CD14-positive monocyte (primary cell): ENCODE data around the gene TTPAL. TPM values are rescaled to one million over a fixed set of nuclear protein-coding genes. Genes with fewer than 3 reads are reported as not detected.

Experiments
- DNase-seq, 3 donors: peaks; one replicate each; pipeline ENCODE4 v3.0.0-alpha.2; 2011 to 2022
- H2AFZ ChIP-seq: 2 replicates; pipeline ENCODE4 v1.6.0; 2012; ENCODE audit warnings: mild to moderate bottlenecking, low read depth, low read length, inconsistent platforms; ENCODE audit not compliant: insufficient read depth, poor library complexity, severe bottlenecking
- H3K27ac ChIP-seq, 2 donors: 1 replicate in 1 of 2; 2 replicates in 1 of 2; pipeline ENCODE4 v1.5.1; 2012 to 2013; ENCODE audit warnings: low read length in 2 of 2, control low read depth in 1 of 2, inconsistent platforms in 1 of 2, low read depth in 1 of 2, mild to moderate bottlenecking in 1 of 2
- H3K27me3 ChIP-seq, 2 donors: one replicate each; pipeline versions ENCODE4 v1.6.0 to v1.6.1; 2011 to 2013; ENCODE audit warnings: low read length in 2 of 2; ENCODE audit not compliant: control insufficient read depth in 2 of 2, insufficient read depth in 2 of 2
- H3K36me3 ChIP-seq, 2 donors: replicated peaks in 1 of 2; 1 replicate in 1 of 2; 2 replicates in 1 of 2; pipeline versions ENCODE4 v1.5.1 to v1.6.1; 2012 to 2013; ENCODE audit warnings: low read length in 2 of 2, control low read depth in 1 of 2, inconsistent platforms in 1 of 2, mild to moderate bottlenecking in 1 of 2; ENCODE audit not compliant: insufficient read depth in 2 of 2, control insufficient read depth in 1 of 2
- H3K4me1 ChIP-seq, 2 donors: 1 replicate in 1 of 2; 2 replicates in 1 of 2; pipeline versions ENCODE4 v1.5.1 to v1.6.1; 2012 to 2013; ENCODE audit warnings: low read length in 2 of 2, control low read depth in 1 of 2, inconsistent platforms in 1 of 2, mild to moderate bottlenecking in 1 of 2, moderate library complexity in 1 of 2; ENCODE audit not compliant: insufficient read depth in 2 of 2, control insufficient read depth in 1 of 2
- H3K4me2 ChIP-seq: replicated peaks from 2 replicates; pipeline ENCODE3; 2012; ENCODE audit warnings: low read length, moderate library complexity, mild to moderate bottlenecking; ENCODE audit not compliant: poor library complexity, severe bottlenecking; ENCODE audit errors: extremely low read depth
- H3K4me3 ChIP-seq, 3 experiments: fragments of 200-600 bp in 1 of 3; sonication (generic) in 1 of 3; replicated peaks in 1 of 3; 1 replicate in 2 of 3; 2 replicates in 1 of 3; pipeline ENCODE4 v1.5.1; 2011 to 2013; ENCODE audit warnings: low read length in 3 of 3, mild to moderate bottlenecking in 3 of 3, control low read depth in 2 of 3, low read depth in 2 of 3, inconsistent platforms in 1 of 3, moderate library complexity in 1 of 3
- H3K79me2 ChIP-seq: 2 replicates; pipeline ENCODE4 v1.6.0; 2012; ENCODE audit warnings: mild to moderate bottlenecking, control low read depth, inconsistent platforms, low read length, moderate library complexity; ENCODE audit not compliant: insufficient read depth
- H3K9ac ChIP-seq: 2 replicates; pipeline ENCODE4 v1.6.0; 2017; ENCODE audit warnings: low read length, mild to moderate bottlenecking; ENCODE audit not compliant: insufficient read depth, poor library complexity, severe bottlenecking
- H3K9me3 ChIP-seq, 2 donors: replicated peaks in 1 of 2; 1 replicate in 1 of 2; 2 replicates in 1 of 2; pipeline versions ENCODE4 v1.5.1 to v1.6.1; 2012 to 2013; ENCODE audit warnings: low read length in 2 of 2, control low read depth in 1 of 2; ENCODE audit not compliant: control insufficient read depth in 1 of 2, insufficient read depth in 1 of 2
- H4K20me1 ChIP-seq: 2 replicates; pipeline ENCODE4 v1.6.0; 2012; ENCODE audit warnings: mild to moderate bottlenecking, low read length, control low read depth, moderate library complexity; ENCODE audit not compliant: insufficient read depth
- H3K27ac Mint-ChIP-seq, 7 donors: one replicate each; pipeline ENCODE4 v1.8.0; 2020; ENCODE audit warnings: mild to moderate bottlenecking in 7 of 7, mixed read lengths in 7 of 7, moderate library complexity in 6 of 7, inconsistent platforms in 2 of 7
- H3K27me3 Mint-ChIP-seq, 3 donors: one replicate each; pipeline ENCODE4 v1.8.0; 2021 to 2022; ENCODE audit warnings: low read depth in 3 of 3, mild to moderate bottlenecking in 3 of 3, mixed read lengths in 3 of 3, moderate library complexity in 3 of 3, inconsistent platforms in 1 of 3
- H3K36me3 Mint-ChIP-seq, 2 donors: one replicate each; pipeline ENCODE4 v1.8.0; 2020; ENCODE audit warnings: mixed read lengths in 2 of 2, inconsistent platforms in 1 of 2, mild to moderate bottlenecking in 1 of 2
- H3K4me1 Mint-ChIP-seq: one replicate; pipeline ENCODE4 v1.8.0; 2020; ENCODE audit warnings: mild to moderate bottlenecking, mixed read lengths
- H3K4me3 Mint-ChIP-seq, 2 donors: one replicate each; pipeline ENCODE4 v1.8.0; 2020; ENCODE audit warnings: mild to moderate bottlenecking in 2 of 2, mixed read lengths in 2 of 2, moderate library complexity in 1 of 2
- H3K9me3 Mint-ChIP-seq, 7 donors: one replicate each; pipeline ENCODE4 v1.8.0; 2020 to 2022; ENCODE audit warnings: mixed read lengths in 7 of 7, mild to moderate bottlenecking in 6 of 7, moderate library complexity in 6 of 7, inconsistent platforms in 2 of 7
- CTCF ChIP-seq: fragments of 200-600 bp; IDR thresholded peaks from one replicate; pipeline ENCODE4 v1.8.0; 2022; ENCODE audit warnings: antibody characterized with exemption, mild to moderate bottlenecking
- WGBS: methylation state at CpG from one replicate; pipeline ENCODE4 v1.1.5; 2013; ENCODE audit warnings: missing lambda C conversion rate; ENCODE audit not compliant: insufficient coverage; 5-methylcytosine and 5-hydroxymethylcytosine counted together
- intact Hi-C, 2 donors: fragments of 100-400 bp; cut with micrococcal nuclease; formaldehyde crosslinking; loops; one replicate each; pipeline versions ENCODE4 v1.15.0 to v1.15.1; 2023
- polyA plus RNA-seq, 3 donors: library from polyadenylated mRNA; depleted of rRNA in 1 of 3; unstranded in 2 of 3; stranded (reverse) in 1 of 3; fragments of 300-500 nt in 2 of 3; fragments of >200 nt in 1 of 3; fragmentation: Illumina TruSeq in 2 of 3; gene quantifications; 1 replicate in 2 of 3; 2 replicates in 1 of 3; pipeline ENCODE4 v1.2.3, GENCODE V29; 2012 to 2021

Gene TTPAL
- polyA plus RNA-seq, 3 donors = 1.5 to 4.9 (median 3.0) TPM

- H3K4me1 ChIP-seq = peaks cover 6% of the 10 kb centered on the region in 2 donors
- no peak overlapping the region for H3K27ac ChIP-seq
- no peaks in the 10 kb centered on the region for H4K20me1 ChIP-seq
- H3K79me2 ChIP-seq = no peaks in the 10 kb centered on the region
- no peak for DNase-seq
- H3K36me3 ChIP-seq = no peaks in the 10 kb centered on the region
- no peak overlapping the region for H3K4me3 Mint-ChIP-seq
- no peak overlapping the region for H3K4me2 ChIP-seq
- H3K27me3 ChIP-seq = no peaks in the 10 kb centered on the region
- 71% methylated on average over 1 of the region's 3 CpGs for WGBS
- no peak overlapping the region for H3K27ac Mint-ChIP-seq
- H3K27me3 Mint-ChIP-seq = peaks cover 7 to 8% (median 7%) of the 10 kb centered on the region in 3 donors
- H3K9ac ChIP-seq = no peak overlapping the region
- H3K4me1 Mint-ChIP-seq = peaks cover 7% of the 10 kb centered on the region
- peaks cover 0 to 2% (median 0%) of the 10 kb centered on the region in 7 donors for H3K9me3 Mint-ChIP-seq
- no peak overlapping the region for H3K4me3 ChIP-seq
- H2AFZ ChIP-seq = no peak overlapping the region
- no peaks in the 10 kb centered on the region for H3K9me3 ChIP-seq
- no peak for TF ChIP-seq CTCF
- H3K36me3 Mint-ChIP-seq = no peaks in the 10 kb centered on the region
- intact Hi-C loops = no loop called here
Measured at GRCh38 chr20:44450281-44450889, 25.3 kb upstream of the TTPAL start.

- Mint-ChIP-seq H3K27me3 (peaks cover 6 to 9% (median 7%) of the 10 kb centered on the region in 3 donors), H3K9me3 (peaks cover 0 to 2% (median 0%) of the 10 kb centered on the region in 7 donors), H3K4me3 (no peak overlapping the region), H3K27ac (no peak overlapping the region), H3K36me3 (no peaks in the 10 kb centered on the region), H3K4me1 (peaks cover 9% of the 10 kb centered on the region)
- WGBS = 80% methylated on average over 5 of the region's 7 CpGs
- no peaks in the 10 kb centered on the region for H3K36me3 ChIP-seq
- no peak overlapping the region for H3K4me3 ChIP-seq
- no peaks in the 10 kb centered on the region for H3K27me3 ChIP-seq
- H3K4me2 ChIP-seq = no peak overlapping the region
- peaks cover 8% of the 10 kb centered on the region in 2 donors for H3K4me1 ChIP-seq
- no peak overlapping the region for H3K27ac ChIP-seq
- H3K9me3 ChIP-seq = no peaks in the 10 kb centered on the region
- H4K20me1 ChIP-seq = no peaks in the 10 kb centered on the region
- H3K79me2 ChIP-seq = no peaks in the 10 kb centered on the region
- intact Hi-C loops = no loop called here
- no peak overlapping the region for H3K9ac ChIP-seq
- no peak overlapping the region for H2AFZ ChIP-seq
- no peak for DNase-seq
- TF ChIP-seq CTCF = no peak
Measured at GRCh38 chr20:44450903-44451450, 24.7 kb upstream of the TTPAL start.
